GM18907 (cell line): Measurements from ENCODE around the gene ATG16L1.
"Not testable (repeated sequence)": the region's sequence is repeated elsewhere in the genome, so short reads cannot be mapped to it uniquely, and the experiment has no call there.

ENCODE experiments used
- ATAC-seq: cut with Tn5 transposase; IDR thresholded peaks from one replicate; pipeline ENCODE4 v1.9.1; 2021; ENCODE audit warnings: mild to moderate bottlenecking, moderate library complexity; ENCODE audit not compliant: unreplicated experiment

Gene ATG16L1

GRCh38 chr2:233328922-233329321 lies 77.4 kb downstream of the ATG16L1 start:
- ATAC-seq: no peak

- no peak for ATAC-seq
Measured at GRCh38 chr2:233329489-233330135, 78.1 kb downstream of the ATG16L1 start.

GRCh38 chr2:233331536-233331935 lies 80.1 kb downstream of the ATG16L1 start:
- ATAC-seq: peak; percentile 85

- ATAC-seq: no peak
Measured at GRCh38 chr2:233332125-233332524, 80.7 kb downstream of the ATG16L1 start.

- no peak for ATAC-seq
Measured at GRCh38 chr2:233334915-233335314, 83.4 kb downstream of the ATG16L1 start.

- ATAC-seq: not testable (repeated sequence)
Measured at GRCh38 chr2:233336091-233336490, 84.6 kb downstream of the ATG16L1 start.

GRCh38 chr2:233336541-233336940 lies 85.1 kb downstream of the ATG16L1 start:
- ATAC-seq: no peak

GRCh38 chr2:233338046-233338445 lies 86.6 kb downstream of the ATG16L1 start:
- ATAC-seq: no peak

- ATAC-seq: no peak
Measured at GRCh38 chr2:233338812-233339368, 87.4 kb downstream of the ATG16L1 start.

GRCh38 chr2:233339427-233339826 lies 88.0 kb downstream of the ATG16L1 start:
- no peak for ATAC-seq

GRCh38 chr2:233341296-233341695 lies 89.8 kb downstream of the ATG16L1 start:
- ATAC-seq: no peak

GRCh38 chr2:233342301-233342700 lies 90.8 kb downstream of the ATG16L1 start:
- ATAC-seq: no peak

- no peak for ATAC-seq
Measured at GRCh38 chr2:233343171-233343705, 91.8 kb downstream of the ATG16L1 start.
